Bone marrow (tissue), 2 donors: ENCODE results near the gene TSHZ2.

Experiments
- DNase-seq, 2 donors: peaks; one replicate each; lab custom pipeline; 2025; lab: John Stamatoyannopoulos, UW

The TSHZ2 gene

DNA sequence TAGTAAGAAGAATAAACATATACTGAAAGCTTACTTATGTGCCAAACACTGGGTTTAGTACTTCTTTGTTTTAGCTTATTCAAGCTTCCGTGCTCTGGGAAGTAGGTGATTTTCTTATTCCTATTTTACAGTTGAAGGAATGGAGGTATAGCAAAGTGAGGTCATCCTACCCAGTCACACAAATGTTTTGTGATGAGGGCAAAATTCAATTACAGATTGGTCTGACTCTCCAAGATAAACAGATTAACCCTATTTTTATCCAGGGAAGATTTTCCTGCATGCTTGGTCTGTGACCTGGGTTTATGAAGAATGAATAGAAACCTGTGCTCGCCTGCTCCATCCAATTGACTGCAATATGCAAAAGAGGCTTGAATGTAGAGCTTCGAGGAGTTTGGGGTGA lies 311.4 kb downstream of the TSHZ2 start:
- no peak for DNase-seq

- DNase-seq = no peak
These were observed 312.1 kb downstream of the TSHZ2 start for GRCh38 chr20:53284256-53284655.

DNA sequence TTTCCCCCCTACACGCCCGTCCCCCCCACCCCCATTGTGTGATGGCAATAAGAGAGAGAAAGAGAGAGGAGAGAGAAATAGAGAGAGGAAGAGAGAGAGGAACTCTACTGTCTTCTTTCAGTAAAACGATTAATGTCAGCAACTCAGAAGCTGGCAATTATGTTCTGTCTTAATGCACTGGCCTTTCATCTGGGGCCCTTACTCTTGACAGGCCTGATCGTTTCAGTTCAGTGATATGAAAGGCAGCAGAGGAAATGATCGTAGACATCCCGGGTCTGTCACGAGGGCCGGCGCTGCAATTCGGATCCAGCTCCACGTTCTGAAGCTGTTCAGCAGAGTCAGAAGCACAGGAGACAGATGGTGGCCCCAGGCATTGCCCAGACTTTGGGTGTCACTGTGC lies 312.5 kb downstream of the TSHZ2 start:
- DNase-seq = no peak

DNA sequence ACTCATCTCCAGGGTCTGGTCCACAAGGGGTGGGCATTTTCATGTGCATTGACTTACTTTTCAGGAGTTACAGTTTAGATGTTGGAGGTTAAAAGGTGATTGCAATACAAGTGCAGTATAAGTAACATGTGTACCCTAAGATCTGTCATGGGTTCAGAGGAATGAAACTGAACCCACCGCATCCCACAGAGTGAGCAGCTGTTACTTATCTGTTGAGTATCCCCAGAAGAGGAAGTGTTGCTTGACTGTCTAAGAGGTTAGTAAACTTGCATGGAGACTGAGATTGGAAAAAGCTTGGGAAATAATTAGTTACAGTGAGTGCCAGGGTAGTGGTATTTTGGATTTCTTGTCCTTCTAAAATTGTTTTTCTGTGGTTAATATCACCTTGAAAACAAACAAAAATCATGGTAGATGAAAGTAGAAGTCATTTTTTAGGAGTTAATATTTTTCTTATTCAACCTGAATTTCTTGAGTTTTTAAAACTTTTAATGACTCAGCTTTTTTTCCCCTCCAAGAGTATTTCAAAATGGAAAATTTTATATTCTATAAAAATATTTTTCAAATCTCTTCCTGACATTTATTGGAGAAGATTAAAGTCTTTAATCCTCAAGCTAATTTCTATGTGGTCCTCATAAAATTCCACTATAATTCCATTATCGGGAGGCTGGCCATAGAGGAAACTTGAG lies 315.3 kb downstream of the TSHZ2 start:
- no peak for DNase-seq

DNA sequence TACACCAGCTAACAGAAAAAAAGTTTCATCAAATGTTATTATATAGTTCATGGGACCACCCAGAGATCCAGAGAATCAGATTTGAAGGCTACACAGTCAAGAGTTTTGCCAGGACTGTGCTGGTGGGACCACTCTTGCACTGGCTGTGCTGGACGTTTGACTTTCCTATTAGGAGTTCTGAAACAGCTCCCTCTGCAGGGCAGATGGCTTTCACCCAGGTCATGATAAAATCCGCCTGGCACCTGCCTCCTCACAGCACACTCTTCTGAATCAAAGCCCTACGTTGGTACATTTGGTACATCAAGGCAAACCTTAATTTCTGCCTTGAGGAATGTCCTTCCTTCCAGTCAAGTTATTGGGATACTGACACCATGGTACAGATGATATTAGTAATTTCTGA lies 319.4 kb downstream of the TSHZ2 start:
- no peak for DNase-seq

GRCh38 chr20:53292347-53292746 lies 320.2 kb downstream of the TSHZ2 start:
- no peak for DNase-seq

GRCh38 chr20:53294804-53295203 lies 322.6 kb downstream of the TSHZ2 start:
- DNase-seq = no peak

DNA sequence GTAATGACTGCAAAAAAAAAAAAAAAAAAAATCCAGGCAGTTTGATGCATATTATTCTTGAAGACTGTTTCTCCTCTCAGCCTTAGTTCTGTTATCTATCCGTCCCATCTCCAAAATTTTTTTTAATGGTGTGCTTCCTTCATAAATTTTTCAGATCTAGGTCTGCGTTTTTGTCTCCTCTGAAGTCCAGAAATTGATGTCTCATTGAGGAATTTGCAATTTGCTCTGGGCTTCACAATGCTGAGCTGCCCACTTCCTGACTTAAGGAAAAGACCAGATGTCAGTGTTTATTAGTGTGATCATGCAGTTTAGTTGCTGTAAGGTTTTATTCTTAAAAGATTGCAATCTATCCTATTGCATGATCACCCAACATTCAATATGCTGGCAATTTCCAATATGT lies 323.9 kb downstream of the TSHZ2 start:
- no peak for DNase-seq

GRCh38 chr20:53296451-53297153 lies 324.4 kb downstream of the TSHZ2 start:
- DNase-seq = no peak

DNA sequence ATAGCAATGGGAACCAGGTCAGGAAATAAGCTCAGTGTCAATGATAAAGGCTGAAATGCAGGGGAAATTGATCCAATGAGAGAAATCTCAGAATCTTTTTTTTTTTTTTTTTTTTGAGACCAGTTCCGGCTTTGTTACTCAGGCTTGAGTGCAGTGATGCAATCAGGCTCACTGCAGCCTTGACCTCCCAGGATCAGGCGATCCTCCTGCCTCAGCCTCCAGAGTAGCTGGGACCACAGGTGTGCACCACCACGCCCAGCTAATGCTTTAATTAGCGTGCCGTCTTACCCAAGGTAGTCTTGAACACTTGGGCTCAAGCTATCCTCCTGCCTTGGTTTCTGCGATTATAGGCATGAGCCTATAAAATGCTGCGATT lies 325.0 kb downstream of the TSHZ2 start:
- DNase-seq = no peak

GRCh38 chr20:53298260-53298659 lies 326.1 kb downstream of the TSHZ2 start:
- no peak for DNase-seq

- DNase-seq = no peak
These were observed 326.8 kb downstream of the TSHZ2 start for GRCh38 chr20:53298911-53299310.

GRCh38 chr20:53299831-53300230 lies 327.7 kb downstream of the TSHZ2 start:
- no peak for DNase-seq

GRCh38 chr20:53301869-53302268 lies 329.7 kb downstream of the TSHZ2 start:
- no peak for DNase-seq

DNA sequence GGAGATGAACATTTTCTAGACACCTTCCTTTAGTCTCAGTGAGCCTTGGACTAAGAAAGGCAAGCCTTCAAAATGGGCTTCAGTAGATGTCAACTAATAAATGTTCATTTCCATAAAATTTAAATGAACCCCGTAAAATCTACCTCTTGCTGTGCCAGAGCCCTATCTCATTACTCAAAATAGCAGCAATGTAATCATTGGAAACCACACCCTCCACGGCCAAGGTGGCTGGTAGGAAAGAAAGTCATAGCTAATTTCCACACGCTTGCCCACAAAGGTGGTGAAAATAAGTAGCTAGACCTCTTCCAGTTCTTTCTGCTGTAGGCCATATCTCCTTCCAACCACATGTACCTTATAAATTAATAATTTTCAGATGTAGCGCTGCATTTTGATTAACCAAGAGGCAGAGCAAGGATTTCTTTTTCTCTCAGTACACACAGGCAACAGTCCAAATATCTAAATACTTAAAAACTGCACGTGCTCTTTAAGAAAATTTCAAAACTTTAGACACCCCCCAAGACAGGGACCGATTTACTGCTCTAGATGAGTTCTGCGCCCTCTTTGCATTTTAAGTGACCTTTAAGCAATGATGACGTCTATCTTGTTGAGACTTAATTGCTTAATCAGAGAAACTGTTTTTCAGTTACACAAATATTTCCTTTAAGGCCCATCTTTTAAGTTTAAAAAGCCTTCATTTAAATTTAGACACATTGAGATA lies 330.7 kb downstream of the TSHZ2 start:
- DNase-seq = no peak

GRCh38 chr20:53303413-53303760 lies 331.2 kb downstream of the TSHZ2 start:
- DNase-seq = no peak

GRCh38 chr20:53304146-53304545 lies 332.0 kb downstream of the TSHZ2 start:
- no peak for DNase-seq

- DNase-seq = no peak
These were observed 334.1 kb downstream of the TSHZ2 start for GRCh38 chr20:53306192-53306805.

DNA sequence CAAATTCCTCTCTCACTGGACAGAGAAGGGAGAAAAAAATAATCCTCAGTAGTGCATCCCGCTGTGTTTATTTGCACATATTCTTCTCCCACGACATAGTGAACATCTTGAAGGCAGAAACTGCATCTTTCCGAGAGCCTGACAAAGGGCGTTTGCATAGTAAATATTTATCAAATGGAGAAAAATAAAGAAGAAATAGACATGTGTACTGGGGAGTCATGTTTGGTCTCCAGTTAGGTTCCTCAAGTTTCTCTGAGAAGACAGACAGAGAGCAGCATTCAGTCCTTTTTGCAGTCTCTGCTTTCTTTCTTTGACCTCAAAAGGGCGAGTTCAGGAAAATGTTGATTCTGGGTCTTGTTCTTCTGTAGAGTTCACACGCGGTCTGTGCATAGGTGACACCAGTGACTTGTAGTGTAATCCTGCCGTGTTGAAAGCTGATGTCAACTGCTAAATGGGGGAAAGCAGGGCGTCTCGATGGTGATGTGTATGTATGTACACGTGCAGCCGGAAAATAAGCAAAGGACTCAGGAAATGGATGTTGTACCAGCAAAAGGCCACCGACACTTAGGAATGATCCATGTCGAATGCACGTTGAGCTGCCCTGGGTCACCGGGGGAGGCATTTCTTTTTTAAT lies 335.9 kb downstream of the TSHZ2 start:
- no peak for DNase-seq

GRCh38 chr20:53309515-53309914 lies 337.4 kb downstream of the TSHZ2 start:
- DNase-seq = no peak

GRCh38 chr20:53312957-53313356 lies 340.8 kb downstream of the TSHZ2 start:
- DNase-seq = no peak

DNA sequence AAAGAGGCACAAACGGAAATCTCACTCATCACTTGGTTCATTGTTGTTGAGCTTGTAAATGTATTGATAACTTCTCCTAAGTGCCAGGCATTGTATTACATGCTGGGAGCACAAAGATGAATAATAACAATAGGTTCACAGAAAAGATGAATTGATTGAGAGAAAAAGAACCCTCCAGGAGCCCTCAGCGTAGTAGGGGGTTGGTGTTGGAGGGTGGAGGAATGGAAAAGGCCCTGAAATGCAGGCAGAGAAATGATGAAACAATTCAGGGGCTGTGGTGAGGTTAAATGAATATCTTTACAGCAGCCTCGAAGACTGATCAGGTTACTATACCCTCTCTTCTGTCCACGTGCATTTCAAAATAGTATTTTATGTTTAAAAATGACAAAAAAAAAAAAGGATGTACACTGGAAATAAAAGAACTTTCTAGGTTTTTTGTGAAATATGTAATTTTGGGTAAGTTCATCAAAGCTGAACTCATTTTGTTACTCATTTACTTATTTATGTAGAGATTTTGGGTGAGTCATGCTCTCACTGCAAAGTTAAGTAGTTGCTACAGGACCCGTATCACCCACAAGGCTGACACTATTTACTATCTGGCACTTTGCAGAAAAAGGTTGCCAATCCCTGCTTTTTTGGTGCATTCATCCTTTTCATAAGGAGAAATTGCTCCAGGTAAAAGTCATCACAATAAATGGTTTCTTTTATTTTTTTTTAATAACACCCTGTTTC lies 344.2 kb downstream of the TSHZ2 start:
- DNase-seq = no peak
